GM12878 (cell line): ENCODE results near the gene WWOX. TPM values are rescaled to one million over a fixed set of nuclear protein-coding genes. Genes with fewer than 3 reads are reported as not detected.

Experiments used
- ATAC-seq: fragments of 200-7000 bp; cut with Tn5 transposase; 3 replicates; pipeline ENCODE4 v1.9.1; 2020; ENCODE audit warnings: mild to moderate bottlenecking, moderate library complexity
- BruUV-seq: library from RNA; stranded (reverse); fragments of 400-500 nt; replicated peaks from 2 replicates; lab custom pipeline; 2021; lab: Mats Ljungman, UMichigan
- CTCF ChIA-PET: fragments of 300-600 bp; sonication (Branson Sonifier 250); formaldehyde crosslinking; extraction: SDS; loops from one replicate; lab custom pipeline; 2021; ENCODE audit warnings: inconsistent platforms; lab: Yijun Ruan, JAX
- POLR2A ChIA-PET: fragments of 350-600 bp; formaldehyde crosslinking; extraction: SDS; loops from one replicate; lab custom pipeline; 2021; ENCODE audit warnings: inconsistent platforms; lab: Charles Lee
- RAD21 ChIA-PET: fragments of 300-600 bp; sonication (Branson Sonifier 250); formaldehyde crosslinking; loops from one replicate; lab custom pipeline; 2023; ENCODE audit warnings: antibody characterized with exemption; ENCODE audit not compliant: unreplicated experiment; lab: Charles Lee
- SMC1A ChIA-PET: fragments of 300-600 bp; sonication (Branson Sonifier 250); formaldehyde crosslinking; loops from one replicate; lab custom pipeline; 2023; ENCODE audit not compliant: unreplicated experiment, uncharacterized antibody; lab: Charles Lee
- DNase-seq: peaks from one replicate; pipeline ENCODE4 v3.0.0-alpha.2; 2011; ENCODE audit warnings: low read depth, low spot score
- FAIRE-seq: peaks from 3 replicates; lab custom pipeline; 2011; peaks lifted over from hg19 to GRCh38; lab: Jason Lieb, UNC
- H2AFZ ChIP-seq: 2 replicates; pipeline ENCODE4 v1.6.0; 2011; ENCODE audit warnings: low read depth, low read length, control low read depth; ENCODE audit not compliant: control insufficient read depth
- H3K27ac ChIP-seq: 2 replicates; pipeline ENCODE4 v1.5.1; 2011; ENCODE audit warnings: control low read depth; ENCODE audit not compliant: control insufficient read depth, insufficient read depth
- H3K27me3 ChIP-seq, 2 experiments: replicated peaks in 1 of 2; 2 replicates each; pipeline versions ENCODE4 v1.6.0 to v1.6.1; 2011; ENCODE audit warnings: low read length in 1 of 2; ENCODE audit not compliant: control insufficient read depth in 2 of 2, insufficient read depth in 2 of 2
- H3K36me3 ChIP-seq, 2 experiments: 2 replicates each; pipeline ENCODE4 v1.5.1; 2011; ENCODE audit warnings: low read length in 1 of 2; ENCODE audit not compliant: control insufficient read depth in 2 of 2, insufficient read depth in 2 of 2
- H3K4me1 ChIP-seq: 2 replicates; pipeline ENCODE4 v1.6.1; 2011; ENCODE audit warnings: mild to moderate bottlenecking, low read length, moderate library complexity, mixed read lengths; ENCODE audit not compliant: control insufficient read depth, insufficient read depth
- H3K4me2 ChIP-seq: 2 replicates; pipeline ENCODE4 v1.6.0; 2011; ENCODE audit warnings: control low read depth; ENCODE audit not compliant: control insufficient read depth, insufficient read depth
- H3K4me3 ChIP-seq: fragments of 200-600 bp; sonication (generic); 2 replicates; pipeline ENCODE4 v1.5.1; 2016
- H3K79me2 ChIP-seq: 2 replicates; pipeline ENCODE4 v1.6.0; 2011; ENCODE audit warnings: low read length; ENCODE audit not compliant: control insufficient read depth, insufficient read depth
- H3K9ac ChIP-seq: 2 replicates; pipeline ENCODE4 v1.8.0; 2011; ENCODE audit warnings: low read length, control low read depth, mixed read lengths; ENCODE audit not compliant: control insufficient read depth, insufficient read depth
- H3K9me3 ChIP-seq: replicated peaks from 3 replicates; pipeline ENCODE4 v1.5.1; 2011; ENCODE audit warnings: mild to moderate bottlenecking, low read length; ENCODE audit not compliant: control insufficient read depth, insufficient read depth
- H4K20me1 ChIP-seq: 2 replicates; pipeline ENCODE4 v1.6.0; 2011; ENCODE audit not compliant: control insufficient read depth, insufficient read depth
- CEBPZ ChIP-seq: fragments of 150-350 bp; IDR thresholded peaks from 2 replicates; pipeline ENCODE4 v1.6.1; 2016; ENCODE audit warnings: low read depth, low read length
- EGR1 ChIP-seq, 2 experiments: IDR thresholded peaks; 1 replicate in 1 of 2; 2 replicates in 1 of 2; pipeline ENCODE4 v1.6.1; 2011 to 2012; ENCODE audit warnings: low read depth in 2 of 2, low read length in 2 of 2, borderline replicate concordance in 1 of 2, mild to moderate bottlenecking in 1 of 2, moderate library complexity in 1 of 2
- ETV6 ChIP-seq, 2 experiments: fragments of 450-650 bp in 1 of 2; IDR thresholded peaks in 1 of 2; conservative IDR thresholded peaks in 1 of 2; 2 replicates each; pipeline ENCODE4 v1.6.1; 2014; ENCODE audit warnings: antibody characterized with exemption in 1 of 2, borderline replicate concordance in 1 of 2, low read depth in 1 of 2, mild to moderate bottlenecking in 1 of 2, moderate library complexity in 1 of 2
- MEF2B ChIP-seq: fragments of 450-650 bp; IDR thresholded peaks from 2 replicates; pipeline ENCODE4 v1.6.1; 2018; ENCODE audit warnings: mild to moderate bottlenecking, moderate library complexity; ENCODE audit not compliant: partially characterized antibody, poor library complexity, severe bottlenecking
- MLLT1 ChIP-seq: fragments of 450-650 bp; IDR thresholded peaks from 2 replicates; pipeline ENCODE4 v1.6.1; 2016; ENCODE audit warnings: mild to moderate bottlenecking
- NFIC ChIP-seq: IDR thresholded peaks from 2 replicates; pipeline ENCODE4 v1.6.1; 2012; ENCODE audit warnings: low read depth, mild to moderate bottlenecking, inconsistent platforms, low read length, moderate library complexity
- NR2C2 ChIP-seq: IDR thresholded peaks from 2 replicates; pipeline ENCODE4 v1.6.1; 2011; ENCODE audit warnings: borderline replicate concordance, low read depth; ENCODE audit not compliant: control insufficient read depth, insufficient read length
- RELA ChIP-seq: fragments of 450-650 bp; IDR thresholded peaks from 2 replicates; pipeline ENCODE4 v1.8.0; 2014; ENCODE audit warnings: borderline replicate concordance; ENCODE audit not compliant: partially characterized antibody
- ZBTB4 ChIP-seq: fragments of 450-650 bp; formaldehyde crosslinking; IDR thresholded peaks from 2 replicates; pipeline ENCODE4 v1.4.0; 2022; ENCODE audit warnings: mild to moderate bottlenecking, moderate library complexity
- ZBTB40 ChIP-seq: fragments of 450-650 bp; IDR thresholded peaks from 2 replicates; pipeline ENCODE4 v1.6.1; 2016; ENCODE audit warnings: mild to moderate bottlenecking, moderate library complexity, borderline replicate concordance
- WGBS: methylation state at CpG from one replicate; pipeline ENCODE4 v1.1.6; 2016; ENCODE audit warnings: low lambda C conversion rate; ENCODE audit not compliant: insufficient replicate concordance, insufficient coverage; ENCODE audit errors: missing lambda C conversion rate; 5-methylcytosine and 5-hydroxymethylcytosine counted together
- in situ Hi-C: fragments of 300-500 bp; cut with MboI; formaldehyde crosslinking; loops from 9 replicates; pipeline ENCODE4 v1.14.3; 2018; ENCODE audit warnings: mixed read lengths
- intact Hi-C: fragments of 100-400 bp; cut with micrococcal nuclease; formaldehyde crosslinking; loops from one replicate; pipeline ENCODE4 v1.14.2; 2022; ENCODE audit not compliant: unreplicated experiment
- polyA plus RNA-seq, 11 experiments: library from polyadenylated mRNA; depleted of rRNA in 4 of 11; unstranded in 6 of 11; stranded (reverse) in 5 of 11; fragments of >200 nt; fragmentation: Nextera tagmentation in 4 of 11; fragmentation: Illumina TruSeq in 1 of 11; extraction: Ambion mirVana in 4 of 11; extraction: Trizol in 1 of 11; gene quantifications; 1 replicate in 1 of 11; 2 replicates in 10 of 11; pipeline versions ENCODE4 v1.2.1 to v1.2.3, GENCODE V29; 2011 to 2016; ENCODE audit warnings: inconsistent platforms in 2 of 11, missing spikeins in 2 of 11, low read depth in 1 of 11
- total RNA-seq, 4 experiments: library from RNA; depleted of rRNA in 3 of 4; stranded (reverse); fragments of >200 nt in 3 of 4; fragmentation: Illumina TruSeq in 1 of 4; extraction: Trizol in 1 of 4; gene quantifications; 2 replicates each; pipeline versions ENCODE4 v1.2.1 to v1.2.3, GENCODE V29; 2013 to 2021

Gene WWOX
- total and polyA plus RNA-seq, 10 of the 15 experiments (the other 5 are each of a cell fraction or from before 2014, with no cell fraction given), result 2.8 to 24.4 (median 17.8) TPM

GRCh38 chr16:79155471-79155870 lies 1056.0 kb downstream of the WWOX start:
- intact Hi-C loops, result no loop called here
- no peaks in the 10 kb centered on the region for H3K79me2 ChIP-seq
- no peak overlapping the region for H3K9ac ChIP-seq
- FAIRE-seq, result no peak
- ChIA-PET SMC1A (no interaction called here), CTCF (interaction anchor here (0.6 kb wide), 1 partner anchor 566 kb away, joined by 3 read pairs; no protein-coding TSS in a partner anchor), POLR2A (no interaction called here), RAD21 (no interaction called here)
- no peaks in the 10 kb centered on the region for H3K4me1 ChIP-seq
- DNase-seq, result no peak
- no peaks in the 10 kb centered on the region for H3K27me3 ChIP-seq
- no peak overlapping the region for H3K4me3 ChIP-seq
- in situ Hi-C loops, result no loop called here
- H3K36me3 ChIP-seq, result no peaks in the 10 kb centered on the region
- H4K20me1 ChIP-seq, result no peaks in the 10 kb centered on the region
- no TSS peak for BruUV-seq
- no peak for ATAC-seq
- H2AFZ ChIP-seq, result no peak overlapping the region
- no peaks in the 10 kb centered on the region for H3K9me3 ChIP-seq
- no peak overlapping the region for H3K27ac ChIP-seq
- H3K4me2 ChIP-seq, result no peak overlapping the region
- WGBS, result 23% methylated on average over 3 of the region's 3 CpGs
- TF ChIP-seq RELA (no peak), ETV6 (conservative IDR thresholded peaks at IDR 0.05 in 1 of 2, IDR thresholded peaks at IDR 0.05 in 1 of 2; ENCODE audit: borderline replicate concordance in 1 of 2, low read depth in 1 of 2) (no peak), MLLT1 (no peak), ZBTB4 (CRISPR knock-in tag) (no peak), CEBPZ (no peak), NR2C2 (no peak), ZBTB40 (no peak), MEF2B (no peak), EGR1 (IDR thresholded peaks at IDR 0.05; ENCODE audit: borderline replicate concordance in 1 of 2, low read depth in 2 of 2, low read length in 2 of 2) (no peak), NFIC (no peak)
